ENCODE data around the gene FNDC3B.

The FNDC3B gene

GRCh38 chr3:172102883-172103310 lies 63.5 kb downstream of the FNDC3B start:
- TF ChIP-seq CTCF (IDR thresholded peaks at IDR 0.05; ENCODE audit: low read depth, low read length): no peak
- no peak for TF ChIP-seq MYC (IDR thresholded peaks at IDR 0.05; ENCODE audit: low read depth, low read length)
- TF ChIP-seq MAX (IDR thresholded peaks at IDR 0.05; ENCODE audit: low read depth, low read length): no peak
- TF ChIP-seq POLR2A (IDR thresholded peaks at IDR 0.05; ENCODE audit: extremely low read depth, insufficient read length): no peak
- DNase-seq (ENCODE audit: low read depth): no peak
- no peak overlapping the region for H3K4me3 ChIP-seq (ENCODE audit: low read depth, low read length)

GRCh38 chr3:172103724-172104123 lies 64.3 kb downstream of the FNDC3B start:
- H3K4me3 ChIP-seq (ENCODE audit: low read depth, low read length): no peak overlapping the region
- DNase-seq (ENCODE audit: low read depth): no peak
- TF ChIP-seq MYC (IDR thresholded peaks at IDR 0.05; ENCODE audit: low read depth, low read length) (no peak), CTCF (IDR thresholded peaks at IDR 0.05; ENCODE audit: low read depth, low read length) (no peak), MAX (IDR thresholded peaks at IDR 0.05; ENCODE audit: low read depth, low read length) (no peak), POLR2A (IDR thresholded peaks at IDR 0.05; ENCODE audit: extremely low read depth, insufficient read length) (no peak)

- no peak for DNase-seq (ENCODE audit: low read depth)
- H3K4me3 ChIP-seq (ENCODE audit: low read depth, low read length): no peak overlapping the region
- TF ChIP-seq MAX (IDR thresholded peaks at IDR 0.05; ENCODE audit: low read depth, low read length) (no peak), CTCF (IDR thresholded peaks at IDR 0.05; ENCODE audit: low read depth, low read length) (no peak), MYC (IDR thresholded peaks at IDR 0.05; ENCODE audit: low read depth, low read length) (no peak), POLR2A (IDR thresholded peaks at IDR 0.05; ENCODE audit: extremely low read depth, insufficient read length) (no peak)
Measured at GRCh38 chr3:172104471-172105072, 65.2 kb downstream of the FNDC3B start.

- peak overlapping the region; percentile 18 for H3K4me3 ChIP-seq (ENCODE audit: low read depth, low read length)
- peak; percentile 30 for DNase-seq (ENCODE audit: low read depth)
- TF ChIP-seq MAX (IDR thresholded peaks at IDR 0.05; ENCODE audit: low read depth, low read length) (no peak), CTCF (IDR thresholded peaks at IDR 0.05; ENCODE audit: low read depth, low read length) (no peak), MYC (IDR thresholded peaks at IDR 0.05; ENCODE audit: low read depth, low read length) (no peak), POLR2A (IDR thresholded peaks at IDR 0.05; ENCODE audit: extremely low read depth, insufficient read length) (no peak)
Measured at GRCh38 chr3:172106037-172106954, 66.9 kb downstream of the FNDC3B start.

GRCh38 chr3:172106989-172107388 lies 67.6 kb downstream of the FNDC3B start:
- no peak for TF ChIP-seq CTCF (IDR thresholded peaks at IDR 0.05; ENCODE audit: low read depth, low read length)
- peak; percentile 98 for TF ChIP-seq MAX (IDR thresholded peaks at IDR 0.05; ENCODE audit: low read depth, low read length)
- no peak for TF ChIP-seq POLR2A (IDR thresholded peaks at IDR 0.05; ENCODE audit: extremely low read depth, insufficient read length)
- TF ChIP-seq MYC (IDR thresholded peaks at IDR 0.05; ENCODE audit: low read depth, low read length): peak; percentile 96
- H3K4me3 ChIP-seq (ENCODE audit: low read depth, low read length): peak overlapping the region; percentile 37
- DNase-seq (ENCODE audit: low read depth): peak; percentile 95
